Muscle of leg (tissue), 11 donors: ENCODE measurements around the gene DLG1. TPM values are rescaled to one million over a fixed set of nuclear protein-coding genes. Genes with fewer than 3 reads are reported as not detected.
"Not testable (repeated sequence)": the region's sequence is repeated elsewhere in the genome, so short reads cannot be mapped to it uniquely, and the experiment has no call there.

Experiments
- DNase-seq: peaks from one replicate; pipeline ENCODE4 v3.0.0; 2013
- H3K27ac ChIP-seq: one replicate; pipeline ENCODE4 v1.5.1; 2013; ENCODE audit warnings: mild to moderate bottlenecking, low read length, control low read depth
- H3K27me3 ChIP-seq: one replicate; pipeline ENCODE4 v1.6.1; 2013; ENCODE audit warnings: low read length; ENCODE audit not compliant: control insufficient read depth, insufficient read depth
- H3K36me3 ChIP-seq: one replicate; pipeline ENCODE4 v1.6.1; 2013; ENCODE audit warnings: low read length; ENCODE audit not compliant: control insufficient read depth, insufficient read depth
- H3K4me1 ChIP-seq: one replicate; pipeline ENCODE4 v1.6.1; 2013; ENCODE audit warnings: low read length; ENCODE audit not compliant: control insufficient read depth, insufficient read depth
- H3K4me3 ChIP-seq: one replicate; pipeline ENCODE4 v1.5.1; 2013; ENCODE audit warnings: low read length, control low read depth
- H3K9me3 ChIP-seq: replicated peaks from 2 replicates; pipeline ENCODE4 v1.6.1; 2013; ENCODE audit warnings: low read depth, low read length; ENCODE audit not compliant: control insufficient read depth
- WGBS: methylation state at CpG from one replicate; pipeline ENCODE4 v1.1.5; 2013; ENCODE audit warnings: missing lambda C conversion rate; ENCODE audit not compliant: insufficient coverage; 5-methylcytosine and 5-hydroxymethylcytosine counted together
- polyA plus RNA-seq, 8 donors: library from polyadenylated mRNA; unstranded; fragments of 120-200 nt; gene quantifications; one replicate each; pipeline versions ENCODE4 v1.2.1 to v1.2.3, GENCODE V29; 2013; ENCODE audit warnings: inconsistent platforms in 1 of 8, low replicate concordance in 1 of 8; ENCODE audit not compliant: insufficient read length in 8 of 8, insufficient read depth in 1 of 8
- total RNA-seq: library from RNA; stranded (reverse); fragments of 120-200 nt; gene quantifications from one replicate; pipeline ENCODE4 v1.2.4, GENCODE V29; 2013

Gene DLG1
- total and polyA plus RNA-seq, 9 donors = 27.7 to 47.3 (median 39.0) TPM

DNA sequence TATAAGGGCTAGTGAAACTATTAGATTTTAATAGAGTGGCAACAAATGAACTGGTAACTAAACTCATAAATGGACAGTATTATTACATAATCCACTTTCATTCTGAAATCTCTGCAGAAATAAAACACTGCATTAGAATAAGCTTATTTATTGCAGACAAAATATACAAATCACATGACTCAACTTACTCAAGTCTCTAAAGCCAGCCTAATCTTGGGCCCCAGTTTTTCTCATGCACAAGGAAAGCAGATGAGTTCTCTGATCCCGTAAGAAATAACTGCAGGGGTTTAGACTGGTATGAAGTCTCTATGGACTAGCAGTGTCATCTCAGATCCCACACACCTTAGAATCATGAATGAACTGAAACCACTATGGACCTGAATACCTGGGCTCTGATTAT is 5.8 kb downstream of the DLG1 start:
- DNase-seq = no peak
- H3K4me3 ChIP-seq = no peak overlapping the region
- H3K36me3 ChIP-seq = peaks cover 6% of the 10 kb centered on the region
- H3K27me3 ChIP-seq = no peaks in the 10 kb centered on the region
- H3K4me1 ChIP-seq = no peaks in the 10 kb centered on the region
- no CpG with 5 or more reads among the region's 1 CpG for WGBS
- no peaks in the 10 kb centered on the region for H3K9me3 ChIP-seq
- H3K27ac ChIP-seq = no peak overlapping the region

DNA sequence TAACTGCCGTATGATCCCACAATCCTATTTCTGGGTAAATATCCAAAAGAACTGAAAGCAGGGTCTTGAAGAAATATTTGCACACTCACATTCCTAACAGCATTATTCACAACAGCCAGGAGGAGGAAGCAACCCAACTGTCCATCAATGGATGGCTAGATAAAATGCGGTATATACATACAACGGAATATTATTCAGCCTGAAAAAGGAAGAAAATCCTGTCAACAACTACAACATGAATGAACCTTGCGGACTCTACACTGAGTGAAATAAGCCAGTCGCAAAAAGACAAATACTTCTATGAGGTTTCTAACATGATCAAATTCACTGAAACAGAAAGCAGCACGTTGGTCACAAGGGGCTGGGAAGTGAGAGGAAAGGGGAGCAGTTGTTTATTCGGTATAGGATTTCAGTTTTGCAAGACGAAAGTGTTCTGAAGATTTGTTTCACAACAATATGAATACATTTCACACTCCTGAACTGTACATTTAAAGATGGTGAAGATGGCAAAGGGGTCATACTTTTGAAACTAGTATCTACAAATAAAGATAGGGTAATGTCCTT is 6.2 kb downstream of the DLG1 start:
- no CpG with 5 or more reads among the region's 8 CpGs for WGBS
- Histone ChIP-seq H3K4me3 (no peak overlapping the region), H3K27ac (no peak overlapping the region), H3K36me3 (peaks cover 6% of the 10 kb centered on the region), H3K27me3 (no peaks in the 10 kb centered on the region), H3K9me3 (no peaks in the 10 kb centered on the region), H3K4me1 (no peaks in the 10 kb centered on the region)
- no peak for DNase-seq

DNA sequence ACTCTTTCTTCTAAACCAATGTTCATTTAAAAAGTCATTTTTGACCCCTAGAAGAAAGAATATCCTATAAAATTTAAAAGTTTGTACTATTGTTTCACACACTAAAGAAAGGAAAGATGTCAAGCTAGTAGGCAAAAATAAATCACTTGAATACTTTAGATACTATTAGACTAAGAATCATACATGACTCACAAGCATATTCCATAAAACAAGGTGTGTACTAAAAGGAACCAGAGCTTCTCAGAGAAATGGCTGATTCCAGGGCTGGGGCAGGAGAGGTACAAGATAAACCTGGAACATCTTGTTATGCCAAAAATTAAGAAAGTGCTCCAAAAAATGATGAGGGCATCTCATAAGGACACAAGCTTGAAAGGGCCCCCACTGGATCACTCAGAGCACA is 8.7 kb downstream of the DLG1 start:
- Histone ChIP-seq H3K27ac (no peak overlapping the region), H3K36me3 (peaks cover 15% of the 10 kb centered on the region), H3K27me3 (no peaks in the 10 kb centered on the region)

DNA sequence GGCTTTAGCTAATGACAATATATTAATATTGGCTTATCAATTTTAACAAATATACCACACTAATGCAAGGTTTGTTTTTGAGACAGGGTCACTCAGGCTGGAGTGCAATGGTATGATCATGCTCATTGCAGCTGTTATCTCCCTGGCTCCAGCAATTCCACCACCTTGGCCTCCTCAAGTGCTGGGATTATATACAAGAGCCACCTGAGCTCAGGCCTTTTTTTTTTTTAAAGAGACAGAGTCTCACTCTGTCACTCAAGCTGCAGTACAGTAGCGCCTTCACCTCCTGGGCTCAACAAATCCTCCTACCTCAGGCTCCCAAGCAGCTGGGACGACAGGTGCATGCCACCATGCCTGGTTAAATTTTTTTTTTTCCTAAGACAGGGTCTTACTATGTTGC is 11.7 kb downstream of the DLG1 start:
- H3K36me3 ChIP-seq = peaks cover 14% of the 10 kb centered on the region
- WGBS = no CpG with 5 or more reads among the region's 2 CpGs
- no peaks in the 10 kb centered on the region for H3K9me3 ChIP-seq
- no peak for DNase-seq
- no peak overlapping the region for H3K27ac ChIP-seq
- H3K27me3 ChIP-seq = no peaks in the 10 kb centered on the region
- no peaks in the 10 kb centered on the region for H3K4me1 ChIP-seq
- H3K4me3 ChIP-seq = no peak overlapping the region

More for the DNA sequence above, 8.7 kb downstream of the DLG1 start:
- H3K9me3 ChIP-seq = no peaks in the 10 kb centered on the region
- no peak overlapping the region for H3K4me3 ChIP-seq
- DNase-seq = no peak
- H3K4me1 ChIP-seq = no peaks in the 10 kb centered on the region

DNA sequence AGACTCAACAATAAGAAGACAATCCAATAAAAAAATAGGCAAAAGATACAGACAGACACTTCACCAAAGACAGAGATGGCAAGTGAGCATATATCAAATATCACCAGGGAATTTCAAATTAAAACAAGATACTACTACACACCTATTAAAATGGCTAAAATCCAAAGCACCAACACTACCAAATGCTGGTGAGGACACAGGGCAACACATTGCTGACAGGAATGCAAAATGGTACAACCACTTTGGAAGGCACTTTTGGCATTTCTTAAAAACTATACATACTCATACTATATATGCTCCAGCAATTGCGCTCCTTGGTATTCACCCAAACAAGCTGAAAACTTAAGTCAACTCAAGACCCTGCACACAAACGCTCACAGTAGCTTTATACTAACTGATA is 12.9 kb downstream of the DLG1 start:
- Histone ChIP-seq H3K4me3 (no peak overlapping the region), H3K27me3 (no peaks in the 10 kb centered on the region), H3K36me3 (peaks cover 17% of the 10 kb centered on the region), H3K27ac (no peak overlapping the region), H3K9me3 (no peaks in the 10 kb centered on the region), H3K4me1 (no peaks in the 10 kb centered on the region)
- no peak for DNase-seq
- no CpG with 5 or more reads among the region's 2 CpGs for WGBS

DNA sequence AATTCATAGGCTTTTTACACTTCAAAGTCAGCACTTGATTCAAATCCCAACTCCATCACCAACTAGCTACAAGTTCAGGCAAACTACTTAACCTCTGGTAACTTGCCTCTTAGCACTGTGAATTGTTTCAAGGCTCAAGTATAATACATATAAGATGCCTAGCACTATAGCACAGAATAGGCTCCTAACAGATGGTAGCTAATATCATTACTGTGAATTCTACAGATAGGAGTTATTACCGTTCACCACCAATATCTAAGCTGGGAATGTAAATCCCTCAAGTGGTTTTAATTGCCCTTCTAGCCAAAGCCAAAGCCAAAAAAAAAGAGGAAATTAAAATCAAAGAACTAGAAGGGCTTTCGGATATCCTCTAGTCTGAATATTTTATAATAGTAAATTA is 15.4 kb downstream of the DLG1 start:
- Histone ChIP-seq H3K27me3 (no peaks in the 10 kb centered on the region), H3K27ac (no peak overlapping the region), H3K4me1 (no peaks in the 10 kb centered on the region), H3K4me3 (no peak overlapping the region), H3K9me3 (no peaks in the 10 kb centered on the region), H3K36me3 (peaks cover 14% of the 10 kb centered on the region)
- WGBS = no CpG with 5 or more reads among the region's 2 CpGs
- no peak for DNase-seq

DNA sequence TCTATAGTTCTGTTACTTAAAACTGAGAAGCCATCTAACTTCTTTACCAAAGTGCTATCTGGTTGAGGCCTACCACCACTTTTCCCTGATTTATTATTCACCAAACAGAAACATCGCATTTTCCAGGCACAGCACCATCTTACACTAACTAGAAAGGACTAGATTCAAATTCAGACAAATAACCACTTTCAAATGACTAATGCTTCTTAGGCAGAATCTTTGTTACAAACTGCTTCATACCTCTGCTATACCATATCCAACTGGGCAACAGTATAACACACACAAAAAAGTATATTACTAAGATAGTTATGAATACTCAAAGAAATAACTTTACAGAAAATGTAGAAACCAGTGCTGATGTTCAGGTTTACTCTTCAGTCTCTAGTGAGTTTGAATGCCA is 16.6 kb downstream of the DLG1 start:
- 92% methylated on average over 1 of the region's 1 CpG for WGBS
- no peak for DNase-seq
- no peak overlapping the region for H3K4me3 ChIP-seq

DNA sequence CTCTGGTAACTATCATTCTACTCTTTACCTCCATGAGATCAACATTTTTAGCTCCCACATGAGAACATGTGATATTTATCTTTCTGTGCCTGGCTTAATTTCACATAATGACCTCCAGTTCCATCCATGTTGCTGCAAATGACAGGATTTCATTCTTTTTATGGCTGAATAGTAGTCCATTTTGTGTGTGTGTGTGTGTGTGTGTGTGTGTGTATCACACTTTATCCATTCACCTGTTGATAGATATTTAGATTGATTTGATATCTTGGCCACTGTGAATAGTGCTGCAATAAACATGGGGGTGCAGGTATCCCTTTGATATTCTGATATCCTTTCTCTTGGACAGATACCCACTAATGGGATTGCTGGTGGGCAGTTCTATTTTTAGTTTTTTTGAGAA is 18.3 kb downstream of the DLG1 start:
- no peaks in the 10 kb centered on the region for H3K27me3 ChIP-seq
- no peak overlapping the region for H3K4me3 ChIP-seq
- DNase-seq = no peak
- H3K27ac ChIP-seq = no peak overlapping the region
- no peaks in the 10 kb centered on the region for H3K4me1 ChIP-seq
- no peaks in the 10 kb centered on the region for H3K9me3 ChIP-seq
- peaks cover 6% of the 10 kb centered on the region for H3K36me3 ChIP-seq

More for the DNA sequence above, 16.6 kb downstream of the DLG1 start:
- Histone ChIP-seq H3K36me3 (peaks cover 12% of the 10 kb centered on the region), H3K27me3 (no peaks in the 10 kb centered on the region), H3K27ac (no peak overlapping the region), H3K9me3 (no peaks in the 10 kb centered on the region), H3K4me1 (no peaks in the 10 kb centered on the region)

DNA sequence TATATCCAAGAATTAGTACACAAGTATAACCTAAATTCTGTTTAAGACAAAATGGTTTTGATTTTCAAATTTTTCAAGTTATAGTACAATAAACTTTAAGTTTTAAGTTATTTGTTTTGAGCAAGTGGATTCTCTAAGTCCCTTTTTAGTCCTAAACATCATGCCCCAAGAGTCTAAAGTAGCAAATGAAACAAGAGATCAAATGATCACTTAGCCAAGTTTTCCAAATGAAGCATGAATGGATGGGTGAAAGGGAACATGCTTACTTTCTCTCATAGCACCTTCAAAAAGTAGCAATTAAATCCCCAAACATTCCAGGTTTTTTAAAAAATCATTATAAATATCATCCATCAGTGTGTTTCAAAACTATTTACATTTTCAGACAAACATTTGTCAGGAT is 19.5 kb downstream of the DLG1 start:
- Histone ChIP-seq H3K4me1 (no peaks in the 10 kb centered on the region), H3K9me3 (no peaks in the 10 kb centered on the region), H3K36me3 (peaks cover 7% of the 10 kb centered on the region), H3K4me3 (no peak overlapping the region), H3K27ac (no peak overlapping the region), H3K27me3 (no peaks in the 10 kb centered on the region)
- no peak for DNase-seq

DNA sequence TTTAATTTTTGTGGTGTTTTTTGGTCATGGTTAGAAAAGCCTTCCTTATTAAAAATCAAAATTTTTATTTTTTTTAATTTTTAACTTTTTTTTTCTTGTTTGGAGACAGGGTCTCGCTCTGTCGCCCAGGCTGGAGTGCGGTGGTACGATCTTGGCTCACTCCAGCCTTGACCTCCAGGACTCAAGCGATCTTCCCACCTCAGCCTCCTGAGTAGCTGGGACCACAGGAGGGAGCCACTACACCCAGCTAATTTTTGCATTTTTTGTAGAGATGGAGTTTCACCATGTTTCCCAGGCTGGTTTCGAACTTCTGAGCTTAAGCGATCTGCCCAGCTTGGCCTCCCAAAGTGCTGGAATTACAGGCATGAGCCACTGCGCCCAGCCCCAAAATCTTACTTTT is 21.6 kb downstream of the DLG1 start:
- not testable (repeated sequence) for H3K36me3 ChIP-seq, H3K27ac ChIP-seq, H3K27me3 ChIP-seq, H3K9me3 ChIP-seq, DNase-seq, H3K4me1 ChIP-seq, H3K4me3 ChIP-seq
- WGBS = 92% methylated on average over 4 of the region's 8 CpGs

DNA sequence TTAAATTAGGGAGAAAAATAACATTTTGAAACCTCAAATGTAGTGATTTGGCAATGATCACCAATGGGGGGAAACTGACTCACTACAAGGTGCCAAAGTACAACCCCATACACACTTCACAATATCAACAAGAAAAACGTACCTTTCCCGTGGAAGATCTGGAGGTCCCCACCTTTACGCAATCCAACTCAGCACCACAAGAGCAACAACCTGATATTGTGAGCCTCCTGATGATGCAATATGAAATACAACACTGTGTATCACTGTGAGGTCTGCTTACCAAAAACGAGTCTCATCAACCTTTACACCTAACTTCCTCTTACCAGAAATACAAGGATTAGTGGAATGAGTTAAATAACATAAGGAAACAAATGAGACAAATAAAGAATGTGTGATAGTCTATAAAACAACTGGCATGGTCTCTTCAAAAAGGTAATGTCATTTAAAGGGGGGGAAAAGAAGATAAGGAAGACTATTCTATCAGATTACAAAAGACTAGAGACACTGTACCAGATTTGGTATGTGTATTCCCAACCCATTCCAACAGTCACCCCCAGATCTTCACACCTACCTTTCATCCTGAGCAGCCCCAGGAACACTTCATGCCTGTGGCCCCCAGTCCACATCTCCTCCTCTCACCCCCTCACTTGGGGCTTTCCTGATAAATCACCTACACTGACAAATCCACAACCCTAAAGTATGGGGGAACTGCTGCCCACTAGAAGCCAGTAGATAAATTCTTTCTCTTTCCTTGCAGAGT is 27.7 kb downstream of the DLG1 start:
- Histone ChIP-seq H3K27me3 (no peaks in the 10 kb centered on the region), H3K36me3 (peaks cover 2% of the 10 kb centered on the region), H3K9me3 (no peaks in the 10 kb centered on the region), H3K4me1 (peaks cover 2% of the 10 kb centered on the region), H3K27ac (no peak overlapping the region), H3K4me3 (no peak overlapping the region)
- no peak for DNase-seq
- no CpG with 5 or more reads among the region's 4 CpGs for WGBS
